ENCODE measurements around the gene PAK3.

- peak; percentile 30 for TF ChIP-seq CTCF (IDR thresholded peaks at IDR 0.05)
- no peak for TF ChIP-seq EZH2phosphoT487 (IDR thresholded peaks at IDR 0.05)
Measured at GRCh38 chrX:111264385-111264784, 168.4 kb downstream of the PAK3 start.
